ENCODE measurements around the gene RASA3. TPM values are rescaled to one million over a fixed set of nuclear protein-coding genes. Genes with fewer than 3 reads are reported as not detected.
"Not testable (repeated sequence)": the region's sequence is repeated elsewhere in the genome, so short reads cannot be mapped to it uniquely, and the experiment has no call there.

RASA3 gene
- total RNA-seq, 1 experiment from 2014 or later: 10.0 TPM

GRCh38 chr13:114021464-114022308, 110.7 kb downstream of the RASA3 start:
- Histone ChIP-seq H3K4me2 (no peak overlapping the region), H3K27me3 (ENCODE audit: insufficient read depth, low read depth) (no peaks in the 10 kb centered on the region), H3K27ac (no peak overlapping the region), H3K4me3 (no peak overlapping the region), H3K9me3 (ENCODE audit: insufficient read depth, low read depth) (no peaks in the 10 kb centered on the region), H3K36me3 (ENCODE audit: low read depth) (no peaks in the 10 kb centered on the region), H3K4me1 (replicated peaks; ENCODE audit: insufficient read depth) (no peaks in the 10 kb centered on the region), H3F3A (ENCODE audit: insufficient read depth, low read depth) (peaks cover 3% of the 10 kb centered on the region; the same call in 1 of the 2 replicates), H3K9me2 (ENCODE audit: insufficient read depth) (no peaks in the 10 kb centered on the region), H3K79me2 (ENCODE audit: low read depth) (no peaks in the 10 kb centered on the region), H2AFZ (no peak overlapping the region), H4K20me1 (ENCODE audit: insufficient read depth) (no peaks in the 10 kb centered on the region)
- DNase-seq: no peak
- CTCF ChIA-PET: no interaction called here
- POLR2A ChIA-PET (ENCODE audit: unreplicated experiment): interaction anchor here (0.7 kb wide), 1 partner anchor 77 kb away, joined by 7 read pairs; no protein-coding TSS in a partner anchor
- TF ChIP-seq CTCF (conservative IDR thresholded peaks at IDR 0.05) (no peak), EZH2 (IDR thresholded peaks at IDR 0.05; ENCODE audit: low read depth) (no peak)
- no TSS peak for BruUV-seq (replicated peaks)
- intact Hi-C loops (cut with micrococcal nuclease; ENCODE audit: unreplicated experiment): no loop called here

DNA sequence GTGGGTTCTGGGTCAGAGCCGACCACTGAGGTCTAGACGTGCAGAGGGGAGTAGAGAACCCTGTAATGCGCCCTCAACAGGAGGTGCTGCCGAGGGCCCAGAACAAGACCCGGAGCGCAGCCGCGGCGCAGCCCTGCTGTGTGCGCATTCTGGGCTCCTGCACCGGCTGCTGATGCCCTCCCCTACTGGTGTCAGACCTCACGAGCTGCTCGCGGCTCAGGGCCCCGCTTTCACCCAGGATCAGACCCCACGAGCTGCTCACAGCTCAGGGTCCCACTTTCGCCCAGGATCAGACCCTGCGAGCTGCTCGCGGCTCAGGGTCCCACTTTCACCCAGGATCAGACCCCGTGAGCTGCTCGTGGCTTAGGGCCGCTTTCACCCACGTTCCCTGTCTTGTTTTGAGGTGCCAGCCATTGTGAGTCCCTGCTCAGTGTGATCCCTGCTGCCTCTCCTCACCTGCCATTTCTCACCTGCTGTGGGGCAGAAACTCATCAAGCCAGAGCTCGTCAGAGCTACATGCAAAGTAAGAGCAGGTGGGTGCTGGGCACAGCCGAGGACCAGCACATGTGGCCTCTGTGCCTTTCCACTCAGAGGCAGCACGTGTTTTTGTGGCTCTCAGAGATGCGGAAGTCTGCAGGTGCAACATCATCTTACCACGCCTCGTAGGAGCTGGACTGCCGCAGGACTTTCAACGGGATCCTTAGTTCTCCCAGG, 111.5 kb downstream of the RASA3 start:
- no peaks in the 10 kb centered on the region for H3K9me3 ChIP-seq (ENCODE audit: insufficient read depth, low read depth)
- no peak for DNase-seq
- ChIA-PET CTCF (no interaction called here), POLR2A (ENCODE audit: unreplicated experiment) (interaction anchor here (0.7 kb wide), 1 partner anchor 78 kb away, joined by 7 read pairs; no protein-coding TSS in a partner anchor)
- 0 out of 2 replicates have a peak, but pooled peaks cover 5% of the 10 kb centered on the region for H3K4me1 ChIP-seq (replicated peaks; ENCODE audit: insufficient read depth)
- no peak overlapping the region for H3K27ac ChIP-seq
- no peak overlapping the region for H3K4me2 ChIP-seq
- H3K4me3 ChIP-seq: no peak overlapping the region
- no TSS peak for BruUV-seq (replicated peaks)
- no peaks in the 10 kb centered on the region for H3K27me3 ChIP-seq (ENCODE audit: insufficient read depth, low read depth)
- no peaks in the 10 kb centered on the region for H3K9me2 ChIP-seq (ENCODE audit: insufficient read depth)
- TF ChIP-seq CTCF (conservative IDR thresholded peaks at IDR 0.05): no peak
- TF ChIP-seq EZH2 (IDR thresholded peaks at IDR 0.05; ENCODE audit: low read depth): no peak
- intact Hi-C loops (cut with micrococcal nuclease; ENCODE audit: unreplicated experiment): no loop called here
- no peaks in the 10 kb centered on the region for H4K20me1 ChIP-seq (ENCODE audit: insufficient read depth)
- no peak overlapping the region for H2AFZ ChIP-seq
- no peaks in the 10 kb centered on the region for H3K36me3 ChIP-seq (ENCODE audit: low read depth)
- peaks cover 5% of the 10 kb centered on the region; the same call in 1 of the 2 replicates for H3F3A ChIP-seq (ENCODE audit: insufficient read depth, low read depth)
- H3K79me2 ChIP-seq (ENCODE audit: low read depth): no peaks in the 10 kb centered on the region

DNA sequence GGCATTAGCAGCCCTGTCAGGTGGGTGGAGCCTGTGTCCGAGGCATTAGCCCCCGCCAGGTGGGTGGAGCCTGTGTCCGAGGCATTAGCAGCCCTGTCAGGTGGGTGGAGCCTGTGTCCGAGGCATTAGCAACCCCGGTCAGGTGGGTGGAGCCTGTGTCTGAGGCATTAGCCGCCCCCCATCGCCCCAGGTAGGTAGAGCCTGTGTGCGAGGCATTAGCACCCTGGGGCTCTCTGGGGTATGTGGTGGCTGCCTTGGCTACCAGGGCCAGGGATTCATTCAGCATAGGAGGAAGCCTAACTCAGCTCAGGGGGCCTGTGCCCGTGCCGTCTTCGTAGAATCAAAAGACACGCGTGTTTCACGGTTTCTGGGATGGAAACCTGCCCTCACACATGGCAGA, 112.3 kb downstream of the RASA3 start:
- intact Hi-C loops (cut with micrococcal nuclease; ENCODE audit: unreplicated experiment): not testable (repeated sequence)

More for the DNA sequence above, 112.3 kb downstream of the RASA3 start:
- BruUV-seq (replicated peaks); H3K4me2 ChIP-seq; H3K36me3 ChIP-seq (ENCODE audit: low read depth); H4K20me1 ChIP-seq (ENCODE audit: insufficient read depth); H3K27me3 ChIP-seq (ENCODE audit: insufficient read depth, low read depth); H2AFZ ChIP-seq; CTCF ChIA-PET; DNase-seq; H3K27ac ChIP-seq; H3K9me2 ChIP-seq (ENCODE audit: insufficient read depth); H3K79me2 ChIP-seq (ENCODE audit: low read depth); H3K9me3 ChIP-seq (ENCODE audit: insufficient read depth, low read depth); H3F3A ChIP-seq (ENCODE audit: insufficient read depth, low read depth); H3K4me3 ChIP-seq: not testable (repeated sequence)
- H3K4me1 ChIP-seq (replicated peaks; ENCODE audit: insufficient read depth): 0 out of 2 replicates have a peak, but pooled peaks cover 13% of the 10 kb centered on the region
- POLR2A ChIA-PET (ENCODE audit: unreplicated experiment): interaction anchor here (0.6 kb wide), 1 partner anchor 67 kb away, joined by 18 read pairs; no protein-coding TSS in a partner anchor
